GM13977 (cell line): Measurements from ENCODE around the gene ABLIM3.

Experiments
- DNase-seq: peaks from one replicate; pipeline ENCODE4 v3.0.0; 2012; ENCODE audit warnings: low spot score
- CTCF ChIP-seq: IDR thresholded peaks from 2 replicates; pipeline ENCODE4 v1.5.1; 2012; ENCODE audit warnings: mild to moderate bottlenecking, control low read depth; ENCODE audit not compliant: insufficient read depth; ENCODE audit errors: extremely low read depth, missing control alignments
- in situ Hi-C: fragments of 300-500 bp; cut with MboI; formaldehyde crosslinking; loops from one replicate; pipeline ENCODE4 v1.12.0; 2022; ENCODE audit warnings: low sequenced_read_pairs, low pct_unique_long_range_greater_than_20kb, mixed read lengths, inconsistent platforms; ENCODE audit not compliant: unreplicated experiment

ABLIM3 gene

GRCh38 chr5:149203921-149204441 is 62.7 kb downstream of the ABLIM3 start:
- TF ChIP-seq CTCF: no peak
- in situ Hi-C loops: no loop called here
- no peak for DNase-seq

- DNase-seq: no peak
- in situ Hi-C loops: no loop called here
- no peak for TF ChIP-seq CTCF
Measured at GRCh38 chr5:149205625-149206523, 64.6 kb downstream of the ABLIM3 start.

GRCh38 chr5:149206524-149207141 is 65.3 kb downstream of the ABLIM3 start:
- in situ Hi-C loops: no loop called here
- no peak for TF ChIP-seq CTCF
- DNase-seq: no peak

GRCh38 chr5:149207831-149208230 is 66.5 kb downstream of the ABLIM3 start:
- in situ Hi-C loops: no loop called here
- TF ChIP-seq CTCF: no peak
- DNase-seq: no peak

GRCh38 chr5:149210225-149210624 is 68.9 kb downstream of the ABLIM3 start:
- in situ Hi-C loops: no loop called here
- TF ChIP-seq CTCF: no peak
- DNase-seq: no peak

GRCh38 chr5:149210968-149211490 is 69.7 kb downstream of the ABLIM3 start:
- TF ChIP-seq CTCF: no peak
- in situ Hi-C loops: no loop called here
- no peak for DNase-seq
